ENCODE results near the gene FKBP14.
A peak's percentile ranks its signal among the peaks of the same experiment; 100 is the strongest.

FKBP14 gene

DNA sequence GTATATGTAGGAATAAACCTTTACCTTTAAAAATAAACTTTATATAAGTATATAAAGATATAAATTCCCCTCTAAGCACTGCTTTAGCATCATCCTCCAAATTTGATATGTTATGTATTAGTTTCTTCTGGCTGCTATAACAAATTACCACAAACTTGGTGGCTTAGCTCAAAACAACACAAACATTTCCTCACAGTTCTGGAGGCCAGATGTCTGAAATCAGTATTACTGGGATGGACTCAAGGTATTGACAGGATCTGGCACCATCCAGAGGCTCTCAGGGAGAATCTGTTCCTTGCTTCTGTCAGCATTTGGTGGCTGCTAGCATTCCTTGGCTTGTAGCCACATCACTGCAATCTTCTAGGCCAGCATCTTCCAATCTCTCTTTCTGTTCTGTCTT is 30.2 kb downstream of the FKBP14 start:
- H3K4me3 ChIP-seq (ENCODE audit: low read length): no peak overlapping the region
- no peak for DNase-seq (ENCODE audit: low read depth)
- TF ChIP-seq, protein P1, sequence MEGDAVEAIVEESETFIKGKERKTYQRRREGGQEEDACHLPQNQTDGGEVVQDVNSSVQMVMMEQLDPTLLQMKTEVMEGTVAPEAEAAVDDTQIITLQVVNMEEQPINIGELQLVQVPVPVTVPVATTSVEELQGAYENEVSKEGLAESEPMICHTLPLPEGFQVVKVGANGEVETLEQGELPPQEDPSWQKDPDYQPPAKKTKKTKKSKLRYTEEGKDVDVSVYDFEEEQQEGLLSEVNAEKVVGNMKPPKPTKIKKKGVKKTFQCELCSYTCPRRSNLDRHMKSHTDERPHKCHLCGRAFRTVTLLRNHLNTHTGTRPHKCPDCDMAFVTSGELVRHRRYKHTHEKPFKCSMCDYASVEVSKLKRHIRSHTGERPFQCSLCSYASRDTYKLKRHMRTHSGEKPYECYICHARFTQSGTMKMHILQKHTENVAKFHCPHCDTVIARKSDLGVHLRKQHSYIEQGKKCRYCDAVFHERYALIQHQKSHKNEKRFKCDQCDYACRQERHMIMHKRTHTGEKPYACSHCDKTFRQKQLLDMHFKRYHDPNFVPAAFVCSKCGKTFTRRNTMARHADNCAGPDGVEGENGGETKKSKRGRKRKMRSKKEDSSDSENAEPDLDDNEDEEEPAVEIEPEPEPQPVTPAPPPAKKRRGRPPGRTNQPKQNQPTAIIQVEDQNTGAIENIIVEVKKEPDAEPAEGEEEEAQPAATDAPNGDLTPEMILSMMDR (IDR thresholded peaks at IDR 0.05; ENCODE audit: insufficient read depth, low read depth, low read length, missing control alignments): no peak

DNA sequence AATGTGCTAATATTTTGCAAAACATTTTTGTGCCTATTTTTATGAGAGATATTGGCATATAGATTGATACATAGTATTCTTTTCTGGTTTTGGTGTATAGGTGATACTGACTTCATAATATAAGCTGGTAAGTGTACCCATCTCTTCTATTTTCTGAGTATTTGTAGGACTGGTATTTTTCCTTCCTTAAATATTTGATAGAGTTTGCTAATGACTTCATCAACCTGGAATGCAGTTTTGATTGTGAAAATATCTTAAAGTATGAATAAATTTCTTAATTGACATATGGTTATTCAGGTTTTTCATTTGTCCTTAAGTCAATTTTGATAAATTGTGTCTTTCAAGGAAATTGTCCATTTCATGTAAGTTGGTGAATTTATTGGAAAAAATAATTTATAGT is 30.9 kb downstream of the FKBP14 start:
- DNase-seq (ENCODE audit: low read depth): peak; percentile 32
- no peak overlapping the region for H3K4me3 ChIP-seq (ENCODE audit: low read length)
- TF ChIP-seq, protein P1 (IDR thresholded peaks at IDR 0.05; ENCODE audit: insufficient read depth, low read depth, low read length, missing control alignments): no peak

DNA sequence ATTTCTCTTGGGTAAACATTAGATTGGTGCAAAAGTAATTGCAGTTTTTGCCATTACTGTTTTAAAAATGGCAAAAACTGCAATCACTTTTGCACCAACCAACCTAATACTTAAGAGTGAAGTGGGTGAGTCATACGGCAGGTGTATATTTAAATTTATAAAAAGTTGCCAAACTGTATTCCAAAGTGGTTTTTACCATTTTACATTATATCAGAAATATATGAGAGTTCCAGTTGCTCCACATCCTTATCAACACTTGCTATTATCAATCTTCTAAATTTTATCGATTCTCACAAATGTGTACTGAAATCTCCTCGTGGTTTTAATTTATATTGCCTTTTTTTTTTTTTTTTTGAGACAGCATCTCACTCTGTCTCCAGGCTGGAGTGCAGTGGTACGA is 33.4 kb downstream of the FKBP14 start:
- no peak overlapping the region for H3K4me3 ChIP-seq (ENCODE audit: low read length)
- DNase-seq (ENCODE audit: low read depth): no peak
- TF ChIP-seq, protein P1 (IDR thresholded peaks at IDR 0.05; ENCODE audit: insufficient read depth, low read depth, low read length, missing control alignments): no peak

DNA sequence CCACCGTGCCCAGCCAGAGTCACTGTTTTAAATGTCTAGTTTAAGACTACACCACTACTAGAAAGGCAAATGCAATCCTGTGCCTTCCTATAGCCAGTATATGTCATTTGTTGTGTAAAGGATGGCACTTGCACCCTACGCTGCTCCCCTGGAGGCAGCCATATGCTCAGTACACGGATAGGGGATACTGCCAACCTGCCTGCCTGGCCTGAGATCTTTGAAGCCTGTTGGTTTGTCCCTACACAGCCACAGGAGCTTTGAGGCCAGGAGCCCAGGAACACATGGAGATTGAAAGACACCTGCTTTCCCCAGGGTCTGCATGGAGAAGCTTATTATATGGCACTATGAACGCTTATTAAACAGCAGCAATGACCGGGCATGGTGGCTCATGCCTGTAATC is 34.6 kb downstream of the FKBP14 start:
- no peak overlapping the region for H3K4me3 ChIP-seq (ENCODE audit: low read length)
- DNase-seq (ENCODE audit: low read depth): no peak
- TF ChIP-seq, protein P1 (IDR thresholded peaks at IDR 0.05; ENCODE audit: insufficient read depth, low read depth, low read length, missing control alignments): no peak

DNA sequence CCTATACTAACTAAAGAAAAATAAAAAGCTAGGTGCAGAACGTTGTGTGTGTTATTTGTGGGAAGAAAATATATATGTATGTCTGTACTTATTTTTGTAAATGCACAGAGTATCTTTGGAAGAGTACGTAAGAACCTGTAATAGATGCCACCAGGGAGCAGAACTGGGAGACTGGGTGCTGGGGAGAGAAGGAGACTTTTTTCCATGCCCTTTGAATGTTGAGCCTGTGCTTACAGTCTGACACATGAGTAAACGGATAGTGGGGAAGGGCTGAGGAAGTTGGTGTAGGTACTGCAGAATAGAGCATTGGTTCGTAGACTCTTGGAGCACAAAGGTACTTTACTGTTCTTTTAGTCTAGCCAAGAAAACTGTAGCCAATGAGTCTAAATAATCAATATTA is 35.6 kb downstream of the FKBP14 start:
- TF ChIP-seq, protein P1 (IDR thresholded peaks at IDR 0.05; ENCODE audit: insufficient read depth, low read depth, low read length, missing control alignments): no peak
- H3K4me3 ChIP-seq (ENCODE audit: low read length): no peak overlapping the region
- DNase-seq (ENCODE audit: low read depth): no peak

DNA sequence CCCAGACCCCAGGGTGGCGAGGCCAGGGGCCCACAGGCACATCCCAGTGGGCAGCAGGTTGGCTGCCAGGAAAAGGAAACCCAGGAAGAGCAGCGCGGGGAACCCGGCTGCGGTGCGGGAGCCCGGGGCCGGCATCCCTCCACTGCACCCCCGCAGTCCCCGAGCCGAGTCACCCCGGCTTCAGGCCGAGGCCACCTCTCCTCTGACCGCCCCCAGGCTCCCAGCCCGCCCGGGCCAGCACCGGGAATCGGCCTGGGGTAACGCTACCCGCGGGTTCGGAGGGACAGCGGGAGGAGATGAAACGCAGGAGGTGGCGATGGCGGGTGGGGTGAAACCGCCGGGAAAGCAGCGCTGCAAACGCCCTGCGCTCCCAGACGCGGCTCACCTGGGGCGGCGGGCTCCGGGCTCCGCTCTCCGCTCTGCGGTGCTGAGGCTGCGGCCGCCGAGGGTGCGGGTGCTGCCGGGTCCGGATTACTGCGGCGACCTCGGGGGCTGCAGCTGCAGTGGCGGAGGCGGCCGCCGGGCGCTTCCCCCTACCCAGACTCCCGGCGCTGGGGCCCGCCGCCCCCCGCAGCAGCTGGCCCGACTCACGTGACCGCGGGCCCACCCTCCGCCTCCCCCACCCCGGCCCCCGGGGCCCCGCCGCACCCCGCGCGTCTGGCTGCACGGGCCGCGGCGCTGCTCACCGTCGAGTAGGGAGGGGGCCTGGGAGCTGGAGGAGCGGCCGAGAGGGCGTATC is 37.1 kb downstream of the FKBP14 start, which contains the start of gene SCRN1:
Gene SCRN1 (minus strand): TSS at position 545 of the 739 bp plus-strand sequence. CDS start 20,734 bp downstream, outside the sequence.
- TF ChIP-seq, protein P1 (IDR thresholded peaks at IDR 0.05; ENCODE audit: insufficient read depth, low read depth, low read length, missing control alignments): no peak
- DNase-seq (ENCODE audit: low read depth): peak; percentile 36
- peak within 1 kb of the TSS; percentile 66 for H3K4me3 ChIP-seq (ENCODE audit: low read length)
